Suprapubic skin (tissue), 4 donors: ENCODE measurements around the gene SCN2B.

Experiments
- CTCF ChIP-seq, 2 donors: fragments of 200-600 bp in 1 of 2; fragments of 450-650 bp in 1 of 2; sonication (generic) in 1 of 2; IDR thresholded peaks; one replicate each; pipeline ENCODE4 v1.5.1; 2016 to 2019; ENCODE audit warnings: antibody characterized with exemption in 2 of 2, mild to moderate bottlenecking in 1 of 2, moderate library complexity in 1 of 2
- EP300 ChIP-seq: sonication (generic); formaldehyde crosslinking; IDR thresholded peaks from one replicate; pipeline ENCODE4 v1.6.1; 2017; ENCODE audit warnings: antibody characterized with exemption
- POLR2A ChIP-seq, 2 donors: fragments of 450-650 bp; IDR thresholded peaks; one replicate each; pipeline ENCODE4 v1.6.1; 2017; ENCODE audit warnings: antibody characterized with exemption in 2 of 2, mild to moderate bottlenecking in 2 of 2, moderate library complexity in 2 of 2
- POLR2AphosphoS5 ChIP-seq, 3 donors: sonication (generic); formaldehyde crosslinking; IDR thresholded peaks; one replicate each; pipeline ENCODE4 v1.6.1; 2017; ENCODE audit warnings: antibody characterized with exemption in 3 of 3

DNA sequence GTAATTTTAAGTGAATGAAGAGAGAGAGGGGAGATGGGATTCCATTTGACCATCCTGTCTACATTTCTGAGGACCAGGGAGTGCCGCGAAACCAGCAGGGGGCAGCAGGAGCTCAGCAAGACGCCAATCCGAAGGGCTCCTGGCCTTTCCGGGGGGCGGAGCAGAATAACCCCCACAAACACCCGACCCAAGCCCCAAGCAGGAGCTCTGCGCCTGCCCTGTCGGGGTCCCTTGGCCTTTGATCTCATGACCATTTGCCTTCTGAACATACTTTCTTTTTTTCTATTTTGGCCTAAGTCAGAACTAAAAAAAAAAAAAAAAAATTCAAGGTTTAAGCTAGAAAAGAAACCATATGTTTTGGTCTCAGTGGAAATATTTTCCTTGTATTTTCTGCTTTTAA lies 21.9 kb upstream of the SCN2B start:
- TF ChIP-seq POLR2AphosphoS5 (IDR thresholded peaks at IDR 0.05) (no peak), CTCF (IDR thresholded peaks at IDR 0.05) (peak; percentile 75 to 88), POLR2A (IDR thresholded peaks at IDR 0.05) (no peak), EP300 (no peak)
